ENCODE measurements around the gene CSTA.

The CSTA gene, protein sequence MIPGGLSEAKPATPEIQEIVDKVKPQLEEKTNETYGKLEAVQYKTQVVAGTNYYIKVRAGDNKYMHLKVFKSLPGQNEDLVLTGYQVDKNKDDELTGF

DNA sequence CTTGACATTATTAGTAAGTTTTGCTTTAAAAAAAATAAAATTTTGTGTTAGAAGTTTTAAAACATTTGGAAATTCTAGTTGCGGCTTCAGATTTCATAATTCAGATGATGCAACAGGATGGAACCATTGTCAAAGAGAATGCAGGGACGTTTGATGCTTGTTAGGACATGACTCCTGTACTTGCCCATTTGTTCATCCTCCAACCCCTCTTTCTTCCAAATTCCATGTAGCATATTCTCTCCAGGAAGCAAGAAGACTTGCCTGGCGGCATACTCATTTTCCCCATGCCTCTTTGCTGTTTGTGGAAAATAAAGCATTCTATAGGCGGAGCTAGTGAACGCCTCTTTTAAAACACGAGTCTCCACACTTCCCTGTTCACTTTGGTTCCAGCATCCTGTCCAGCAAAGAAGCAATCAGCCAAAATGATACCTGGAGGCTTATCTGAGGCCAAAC is at the start of gene CSTA:
Gene CSTA, plus strand, starts transcription at position 378 of the 453 bp plus-strand sequence. Its CDS starts 45 bp downstream, at position 423.
- peak; percentile 84 for DNase-seq

- no peak for DNase-seq
Measured at GRCh38 chr3:122281891-122282290, 43.2 kb upstream of the CSTA start.

DNA sequence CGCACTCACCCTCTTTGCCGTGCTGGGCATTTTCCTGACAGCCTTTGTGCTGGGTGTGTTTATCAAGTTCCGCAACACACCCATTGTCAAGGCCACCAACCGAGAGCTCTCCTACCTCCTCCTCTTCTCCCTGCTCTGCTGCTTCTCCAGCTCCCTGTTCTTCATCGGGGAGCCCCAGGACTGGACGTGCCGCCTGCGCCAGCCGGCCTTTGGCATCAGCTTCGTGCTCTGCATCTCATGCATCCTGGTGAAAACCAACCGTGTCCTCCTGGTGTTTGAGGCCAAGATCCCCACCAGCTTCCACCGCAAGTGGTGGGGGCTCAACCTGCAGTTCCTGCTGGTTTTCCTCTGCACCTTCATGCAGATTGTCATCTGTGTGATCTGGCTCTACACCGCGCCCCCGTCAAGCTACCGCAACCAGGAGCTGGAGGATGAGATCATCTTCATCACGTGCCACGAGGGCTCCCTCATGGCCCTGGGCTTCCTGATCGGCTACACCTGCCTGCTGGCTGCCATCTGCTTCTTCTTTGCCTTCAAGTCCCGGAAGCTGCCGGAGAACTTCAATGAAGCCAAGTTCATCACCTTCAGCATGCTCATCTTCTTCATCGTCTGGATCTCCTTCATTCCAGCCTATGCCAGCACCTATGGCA is 41.1 kb upstream of the CSTA start:
- no peak for DNase-seq

DNA sequence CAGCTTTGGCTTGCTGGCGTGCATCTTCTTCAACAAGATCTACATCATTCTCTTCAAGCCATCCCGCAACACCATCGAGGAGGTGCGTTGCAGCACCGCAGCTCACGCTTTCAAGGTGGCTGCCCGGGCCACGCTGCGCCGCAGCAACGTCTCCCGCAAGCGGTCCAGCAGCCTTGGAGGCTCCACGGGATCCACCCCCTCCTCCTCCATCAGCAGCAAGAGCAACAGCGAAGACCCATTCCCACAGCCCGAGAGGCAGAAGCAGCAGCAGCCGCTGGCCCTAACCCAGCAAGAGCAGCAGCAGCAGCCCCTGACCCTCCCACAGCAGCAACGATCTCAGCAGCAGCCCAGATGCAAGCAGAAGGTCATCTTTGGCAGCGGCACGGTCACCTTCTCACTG is 40.6 kb upstream of the CSTA start:
- DNase-seq = no peak

GRCh38 chr3:122294359-122294758 is 30.7 kb upstream of the CSTA start:
- no peak for DNase-seq

DNA sequence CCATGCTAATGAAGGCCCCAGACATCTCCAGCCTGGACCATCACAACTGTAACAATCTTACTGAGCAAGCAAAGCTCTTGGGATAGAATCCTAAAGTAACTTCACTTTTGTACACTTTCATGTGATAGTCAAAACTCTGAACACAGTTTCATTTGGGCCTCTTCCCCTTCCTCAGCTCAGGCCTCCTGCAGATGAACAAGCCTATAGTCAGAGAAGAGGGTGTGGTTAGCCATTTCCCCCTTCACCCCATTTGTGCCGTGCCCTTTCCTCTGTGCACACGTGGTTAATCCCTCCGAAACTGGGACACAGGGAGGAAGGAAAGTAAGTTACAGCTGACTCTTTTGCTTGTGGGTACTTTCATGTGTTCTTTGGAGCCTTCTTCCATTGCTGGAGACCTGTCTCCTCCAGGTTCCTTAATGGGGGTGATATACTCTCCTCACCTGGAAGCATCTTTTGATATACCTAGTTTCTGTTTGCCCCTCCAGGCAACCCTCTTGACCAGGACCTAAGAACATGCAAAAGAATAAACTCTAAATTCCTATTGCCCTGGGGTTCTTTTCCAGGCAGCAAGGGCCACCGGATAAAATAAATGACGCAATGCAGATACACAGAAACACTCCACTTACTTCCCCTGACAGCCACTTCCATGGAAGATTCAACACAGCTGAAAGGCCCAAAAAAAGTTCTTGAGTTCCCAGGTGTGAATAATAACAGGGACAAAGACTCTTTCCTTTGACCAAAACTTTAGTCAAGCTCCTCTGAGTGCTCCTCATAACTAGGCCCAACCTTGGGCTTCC is 29.6 kb upstream of the CSTA start:
- peak; percentile 89 for DNase-seq

DNA sequence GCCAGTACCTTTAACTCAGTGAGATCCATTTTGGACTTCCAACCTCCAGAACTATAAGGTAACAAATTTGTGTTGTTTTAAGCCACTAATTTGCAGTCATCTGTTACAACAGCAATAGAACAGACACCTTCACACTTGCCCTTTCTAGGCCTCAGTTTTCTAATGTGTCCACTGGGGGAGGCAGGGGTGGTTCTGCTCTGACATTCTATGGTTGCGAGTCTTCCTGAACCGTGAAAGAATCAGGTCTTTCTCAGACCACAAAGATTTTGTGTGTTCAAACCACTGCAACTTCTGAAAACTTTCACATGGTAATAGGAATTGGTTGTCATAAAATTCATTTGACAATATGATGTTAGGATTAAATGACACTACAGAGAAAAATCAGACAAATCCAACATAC is 26.8 kb upstream of the CSTA start:
- DNase-seq = no peak

DNA sequence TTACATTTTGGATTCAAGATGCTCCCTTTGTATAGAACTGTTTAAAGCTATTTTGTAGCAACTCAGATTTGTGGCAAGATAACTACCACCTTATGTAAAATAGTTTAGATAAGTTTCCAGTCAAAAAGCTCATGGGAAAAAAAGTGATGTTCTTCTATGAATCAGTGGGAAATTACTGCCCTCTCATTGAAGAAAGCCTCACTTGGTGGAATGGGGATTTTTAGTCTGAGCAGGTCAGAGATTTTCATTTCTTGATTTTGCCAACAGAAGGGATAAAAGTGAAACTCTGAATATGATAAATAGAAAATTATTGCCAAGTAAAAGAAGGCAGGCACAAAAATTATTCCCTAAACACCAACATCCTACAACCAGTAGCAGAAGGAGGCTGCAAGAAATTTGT is 25.8 kb upstream of the CSTA start:
- peak; percentile 90 for DNase-seq

GRCh38 chr3:122299872-122300460 is 25.1 kb upstream of the CSTA start:
- peak; percentile 80 for DNase-seq

GRCh38 chr3:122301063-122301462 is 24.0 kb upstream of the CSTA start:
- no peak for DNase-seq

DNA sequence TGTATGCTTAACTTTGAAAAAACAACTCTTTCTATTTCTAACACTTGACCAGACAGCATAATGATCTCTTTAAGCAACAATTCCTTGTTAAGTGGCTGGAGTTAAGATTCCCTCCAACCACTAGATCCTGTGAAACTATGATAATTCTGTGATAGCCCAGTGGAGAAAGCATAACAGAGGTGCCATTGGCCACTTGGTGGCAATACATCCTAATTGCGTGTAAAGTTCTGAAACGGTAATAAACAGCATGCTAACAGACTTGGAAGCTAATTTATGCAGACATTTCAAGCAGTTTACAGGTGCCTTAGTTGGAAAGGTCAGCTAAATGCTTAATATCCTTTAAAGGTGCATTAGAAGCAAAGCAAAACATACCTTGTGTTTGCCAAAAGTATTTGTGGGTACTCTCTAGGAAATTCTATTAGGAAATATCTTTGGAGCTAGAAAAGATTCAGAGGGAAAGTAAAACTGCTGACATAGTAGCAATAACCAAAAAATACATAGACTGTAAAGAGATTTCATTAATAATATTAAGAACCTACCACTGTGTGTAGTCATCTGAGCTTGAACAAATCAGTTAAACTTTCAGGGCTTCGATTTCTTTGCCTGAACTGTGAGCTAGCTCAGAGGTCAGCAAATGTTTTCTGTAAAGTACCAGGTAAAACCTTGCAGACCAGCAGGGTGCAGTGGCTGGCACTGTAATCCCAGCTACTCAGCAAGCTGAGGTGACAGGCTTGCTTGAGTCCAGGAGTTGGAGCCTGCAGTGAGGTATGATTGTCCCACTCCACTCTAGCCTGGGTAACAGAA is 19.0 kb upstream of the CSTA start:
- no peak for DNase-seq

GRCh38 chr3:122306622-122306953 is 18.5 kb upstream of the CSTA start:
- DNase-seq = no peak

DNA sequence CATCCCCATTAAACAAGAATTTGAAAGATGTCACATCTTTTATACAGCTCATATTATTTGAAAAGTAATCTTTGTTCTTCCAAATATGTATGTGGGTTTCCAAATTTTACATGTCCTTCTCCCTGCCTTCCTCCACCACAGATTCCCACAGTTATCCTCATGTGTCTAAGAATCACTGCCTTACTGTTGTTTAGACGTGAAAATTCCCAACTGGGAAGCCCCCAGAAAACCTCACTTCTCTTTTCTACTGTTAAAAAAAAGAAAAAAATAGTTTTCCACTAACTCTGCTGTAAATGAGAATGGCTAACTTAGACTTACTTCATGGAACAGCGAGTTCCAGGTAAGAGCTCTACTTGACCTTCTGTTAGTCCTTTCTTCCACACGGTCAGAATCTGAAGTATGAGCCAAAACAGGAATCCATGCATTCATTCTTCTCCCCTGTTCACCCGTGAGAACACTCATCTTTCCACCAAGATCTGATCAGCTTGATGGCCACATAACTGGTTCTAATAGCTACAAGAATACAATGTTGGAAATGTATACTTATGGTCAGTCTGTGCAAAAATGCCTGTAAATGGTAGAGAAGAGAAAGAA is 17.9 kb upstream of the CSTA start:
- no peak for DNase-seq

DNA sequence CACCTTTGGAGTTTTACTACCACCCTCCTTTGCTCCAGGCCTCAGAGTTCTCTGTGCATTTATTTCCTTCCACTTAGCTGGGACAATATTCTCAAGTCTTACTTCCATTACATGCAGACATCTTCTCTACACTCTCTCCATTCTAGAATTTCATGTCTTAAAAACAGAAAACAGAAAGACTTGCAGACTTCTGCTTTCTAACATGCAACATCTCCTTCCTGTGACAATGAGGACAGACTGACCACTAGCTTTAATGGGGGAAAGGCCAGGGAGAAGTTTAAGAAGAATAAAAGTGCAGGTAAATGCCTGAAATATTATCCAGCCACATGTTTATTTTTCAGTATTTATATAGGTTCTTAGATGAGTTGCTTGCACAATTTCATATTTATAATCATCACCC is 17.1 kb upstream of the CSTA start:
- DNase-seq = no peak

- no peak for DNase-seq
Measured at GRCh38 chr3:122310361-122310760, 14.7 kb upstream of the CSTA start.

DNA sequence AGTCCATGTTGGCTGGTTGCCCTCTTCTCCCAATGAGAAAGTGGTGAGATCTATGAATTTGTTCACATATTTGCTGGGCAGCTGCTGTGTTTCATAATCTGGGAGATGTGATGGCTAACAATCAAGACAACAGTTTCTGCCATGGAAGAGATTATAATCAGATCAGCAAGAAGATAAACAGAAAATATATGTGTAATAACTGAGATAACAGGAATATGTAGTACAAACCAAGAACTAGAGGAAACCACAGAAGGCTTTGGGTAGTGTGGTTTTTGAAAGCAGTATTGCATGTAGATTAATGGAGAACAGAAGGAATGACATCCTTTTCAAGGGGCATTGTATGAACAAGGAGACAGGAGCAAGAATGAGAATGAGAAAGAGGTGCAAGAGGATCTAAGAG is 12.2 kb upstream of the CSTA start:
- DNase-seq = no peak

GRCh38 chr3:122313281-122313680 is 11.8 kb upstream of the CSTA start:
- peak; percentile 49 for DNase-seq

- DNase-seq = peak; percentile 81
Measured at GRCh38 chr3:122314228-122314876, 10.7 kb upstream of the CSTA start.

DNA sequence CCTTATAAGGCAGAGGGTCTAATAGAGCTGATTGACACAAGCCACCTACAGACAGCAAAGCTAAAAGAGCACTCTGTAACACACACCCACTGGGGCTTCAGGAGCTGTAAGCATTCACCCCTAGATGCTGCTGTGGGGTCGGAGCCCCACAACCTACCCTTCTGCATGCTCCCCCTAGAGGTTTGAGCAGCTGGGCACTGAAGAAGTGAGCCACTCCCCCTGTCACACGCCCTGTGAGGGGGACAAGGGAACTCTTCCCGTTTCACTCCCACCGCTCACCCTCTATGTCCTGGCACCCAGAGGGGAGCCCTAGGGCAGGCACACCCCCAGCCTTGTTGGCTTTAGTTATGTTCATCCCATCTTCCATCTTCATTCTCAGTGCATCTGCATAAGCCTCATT is 9.4 kb upstream of the CSTA start:
- no peak for DNase-seq

DNA sequence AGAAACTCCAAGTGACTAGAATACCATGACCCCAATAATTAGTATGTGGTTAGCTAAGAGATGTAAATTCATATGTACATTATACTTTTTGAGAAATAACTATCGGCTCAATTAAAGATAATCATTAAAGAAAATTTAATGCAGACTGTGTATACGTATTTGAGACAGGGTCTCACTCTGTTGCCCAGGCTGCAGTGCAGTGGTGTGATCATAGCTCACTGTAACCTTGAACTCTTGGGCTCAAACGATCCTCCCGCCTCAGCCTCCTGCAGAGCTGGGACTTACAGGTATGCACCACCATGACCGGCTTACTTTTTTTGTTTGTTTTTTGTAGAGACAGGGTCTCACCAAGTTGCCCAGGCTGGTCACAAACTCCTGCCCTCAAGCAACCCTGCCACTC is 8.7 kb upstream of the CSTA start:
- DNase-seq = no peak

DNA sequence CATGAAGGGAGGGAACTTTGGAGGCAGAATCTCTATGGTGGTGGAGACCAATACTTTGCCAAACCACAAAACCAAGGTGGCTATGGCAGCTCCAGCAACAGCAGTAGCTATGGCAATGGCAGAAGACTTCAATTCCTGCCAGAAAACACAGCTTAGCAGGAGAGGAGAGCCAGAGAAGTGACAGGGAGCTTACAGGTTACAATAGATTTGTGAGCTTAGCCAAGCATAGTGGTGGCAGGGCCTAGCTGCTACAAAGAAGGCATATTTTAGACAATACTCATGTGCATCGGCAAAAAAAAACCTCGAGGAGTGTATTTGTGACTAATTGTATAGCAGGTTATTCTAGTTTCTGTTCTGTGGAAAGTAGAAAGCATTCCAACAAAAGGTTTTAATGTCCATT is 6.4 kb upstream of the CSTA start:
- DNase-seq = no peak

All from suppressor macrophage treated with lipopolysaccharide for 4 hours (primary cell).